GM12878 (cell line): ENCODE results near the gene STK32B. TPM values are rescaled to one million over a fixed set of nuclear protein-coding genes. Genes with fewer than 3 reads are reported as not detected.
"Not testable (repeated sequence)": the region's sequence is repeated elsewhere in the genome, so short reads cannot be mapped to it uniquely, and the experiment has no call there.

Source experiments
- ATAC-seq: fragments of 200-7000 bp; cut with Tn5 transposase; 3 replicates; pipeline ENCODE4 v1.9.1; 2020; ENCODE audit warnings: mild to moderate bottlenecking, moderate library complexity
- BruUV-seq: library from RNA; stranded (reverse); fragments of 400-500 nt; replicated peaks from 2 replicates; lab custom pipeline; 2021; lab: Mats Ljungman, UMichigan
- CTCF ChIA-PET: fragments of 300-600 bp; sonication (Branson Sonifier 250); formaldehyde crosslinking; extraction: SDS; loops from one replicate; lab custom pipeline; 2021; ENCODE audit warnings: inconsistent platforms; lab: Yijun Ruan, JAX
- POLR2A ChIA-PET: fragments of 350-600 bp; formaldehyde crosslinking; extraction: SDS; loops from one replicate; lab custom pipeline; 2021; ENCODE audit warnings: inconsistent platforms; lab: Charles Lee
- RAD21 ChIA-PET: fragments of 300-600 bp; sonication (Branson Sonifier 250); formaldehyde crosslinking; loops from one replicate; lab custom pipeline; 2023; ENCODE audit warnings: antibody characterized with exemption; ENCODE audit not compliant: unreplicated experiment; lab: Charles Lee
- SMC1A ChIA-PET: fragments of 300-600 bp; sonication (Branson Sonifier 250); formaldehyde crosslinking; loops from one replicate; lab custom pipeline; 2023; ENCODE audit not compliant: unreplicated experiment, uncharacterized antibody; lab: Charles Lee
- DNase-seq: peaks from one replicate; pipeline ENCODE4 v3.0.0-alpha.2; 2011; ENCODE audit warnings: low read depth, low spot score
- FAIRE-seq: peaks from 3 replicates; lab custom pipeline; 2011; peaks lifted over from hg19 to GRCh38; lab: Jason Lieb, UNC
- H2AFZ ChIP-seq: 2 replicates; pipeline ENCODE4 v1.6.0; 2011; ENCODE audit warnings: low read depth, low read length, control low read depth; ENCODE audit not compliant: control insufficient read depth
- H3K27ac ChIP-seq: 2 replicates; pipeline ENCODE4 v1.5.1; 2011; ENCODE audit warnings: control low read depth; ENCODE audit not compliant: control insufficient read depth, insufficient read depth
- H3K27me3 ChIP-seq, 2 experiments: replicated peaks in 1 of 2; 2 replicates each; pipeline versions ENCODE4 v1.6.0 to v1.6.1; 2011; ENCODE audit warnings: low read length in 1 of 2; ENCODE audit not compliant: control insufficient read depth in 2 of 2, insufficient read depth in 2 of 2
- H3K36me3 ChIP-seq, 2 experiments: 2 replicates each; pipeline ENCODE4 v1.5.1; 2011; ENCODE audit warnings: low read length in 1 of 2; ENCODE audit not compliant: control insufficient read depth in 2 of 2, insufficient read depth in 2 of 2
- H3K4me1 ChIP-seq: 2 replicates; pipeline ENCODE4 v1.6.1; 2011; ENCODE audit warnings: mild to moderate bottlenecking, low read length, moderate library complexity, mixed read lengths; ENCODE audit not compliant: control insufficient read depth, insufficient read depth
- H3K4me2 ChIP-seq: 2 replicates; pipeline ENCODE4 v1.6.0; 2011; ENCODE audit warnings: control low read depth; ENCODE audit not compliant: control insufficient read depth, insufficient read depth
- H3K4me3 ChIP-seq: fragments of 200-600 bp; sonication (generic); 2 replicates; pipeline ENCODE4 v1.5.1; 2016
- H3K79me2 ChIP-seq: 2 replicates; pipeline ENCODE4 v1.6.0; 2011; ENCODE audit warnings: low read length; ENCODE audit not compliant: control insufficient read depth, insufficient read depth
- H3K9ac ChIP-seq: 2 replicates; pipeline ENCODE4 v1.8.0; 2011; ENCODE audit warnings: low read length, control low read depth, mixed read lengths; ENCODE audit not compliant: control insufficient read depth, insufficient read depth
- H3K9me3 ChIP-seq: replicated peaks from 3 replicates; pipeline ENCODE4 v1.5.1; 2011; ENCODE audit warnings: mild to moderate bottlenecking, low read length; ENCODE audit not compliant: control insufficient read depth, insufficient read depth
- H4K20me1 ChIP-seq: 2 replicates; pipeline ENCODE4 v1.6.0; 2011; ENCODE audit not compliant: control insufficient read depth, insufficient read depth
- BMI1 ChIP-seq: fragments of 450-650 bp; IDR thresholded peaks from 2 replicates; pipeline ENCODE4 v1.6.1; 2016; ENCODE audit warnings: mild to moderate bottlenecking, moderate library complexity, borderline replicate concordance
- DPF2 ChIP-seq: fragments of 450-650 bp; IDR thresholded peaks from 2 replicates; pipeline ENCODE4 v1.6.1; 2017; ENCODE audit warnings: mild to moderate bottlenecking
- EP300 ChIP-seq, 2 experiments: fragments of 150-350 bp in 1 of 2; IDR thresholded peaks; 2 replicates each; pipeline ENCODE4 v1.6.1; 2011 to 2012; ENCODE audit warnings: low read depth in 2 of 2, low read length in 2 of 2, borderline replicate concordance in 1 of 2, improper control_type of control experiment in 1 of 2, inconsistent platforms in 1 of 2; ENCODE audit not compliant: control insufficient read depth in 1 of 2
- PBX3 ChIP-seq: IDR thresholded peaks from 2 replicates; pipeline ENCODE4 v1.6.1; 2011; ENCODE audit warnings: mild to moderate bottlenecking, low read depth, low read length, moderate library complexity; ENCODE audit not compliant: insufficient replicate concordance
- RUNX3 ChIP-seq: IDR thresholded peaks from 2 replicates; pipeline ENCODE4 v1.6.1; 2012; ENCODE audit warnings: low read length, inconsistent platforms
- SRF ChIP-seq, 2 experiments: IDR thresholded peaks; 2 replicates each; pipeline ENCODE4 v1.6.1; 2011; ENCODE audit warnings: low read depth in 2 of 2, low read length in 2 of 2, mild to moderate bottlenecking in 1 of 2, moderate library complexity in 1 of 2
- WGBS: methylation state at CpG from one replicate; pipeline ENCODE4 v1.1.6; 2016; ENCODE audit warnings: low lambda C conversion rate; ENCODE audit not compliant: insufficient replicate concordance, insufficient coverage; ENCODE audit errors: missing lambda C conversion rate; 5-methylcytosine and 5-hydroxymethylcytosine counted together
- in situ Hi-C: fragments of 300-500 bp; cut with MboI; formaldehyde crosslinking; loops from 9 replicates; pipeline ENCODE4 v1.14.3; 2018; ENCODE audit warnings: mixed read lengths
- intact Hi-C: fragments of 100-400 bp; cut with micrococcal nuclease; formaldehyde crosslinking; loops from one replicate; pipeline ENCODE4 v1.14.2; 2022; ENCODE audit not compliant: unreplicated experiment
- polyA plus RNA-seq, 11 experiments: library from polyadenylated mRNA; depleted of rRNA in 4 of 11; unstranded in 6 of 11; stranded (reverse) in 5 of 11; fragments of >200 nt; fragmentation: Nextera tagmentation in 4 of 11; fragmentation: Illumina TruSeq in 1 of 11; extraction: Ambion mirVana in 4 of 11; extraction: Trizol in 1 of 11; gene quantifications; 1 replicate in 1 of 11; 2 replicates in 10 of 11; pipeline versions ENCODE4 v1.2.1 to v1.2.3, GENCODE V29; 2011 to 2016; ENCODE audit warnings: inconsistent platforms in 2 of 11, missing spikeins in 2 of 11, low read depth in 1 of 11
- total RNA-seq, 4 experiments: library from RNA; depleted of rRNA in 3 of 4; stranded (reverse); fragments of >200 nt in 3 of 4; fragmentation: Illumina TruSeq in 1 of 4; extraction: Trizol in 1 of 4; gene quantifications; 2 replicates each; pipeline versions ENCODE4 v1.2.1 to v1.2.3, GENCODE V29; 2013 to 2021
- TF ChIP-seq, protein P1 (sequence below), 3 experiments: IDR thresholded peaks in 2 of 3; conservative IDR thresholded peaks in 1 of 3; 2 replicates each; pipeline ENCODE4 v1.5.1; 2011; ENCODE audit warnings: low read depth in 3 of 3, low read length in 3 of 3, mild to moderate bottlenecking in 3 of 3, control low read depth in 2 of 3, moderate library complexity in 2 of 3, inconsistent platforms in 1 of 3, mixed read lengths in 1 of 3; ENCODE audit not compliant: control insufficient read depth in 2 of 3, insufficient read depth in 1 of 3; ENCODE audit errors: extremely low read depth in 1 of 3
- TF ChIP-seq, protein P2 (sequence below): IDR thresholded peaks from 2 replicates; pipeline ENCODE4 v1.6.1; 2012; ENCODE audit warnings: low read depth, low read length, improper control_type of control experiment

The STK32B gene
- total and polyA plus RNA-seq, 10 of the 15 experiments (the other 5 are each of a cell fraction or from before 2014, with no cell fraction given), result 0.04 to 0.12 (median 0.08) TPM; not detected in 7

DNA sequence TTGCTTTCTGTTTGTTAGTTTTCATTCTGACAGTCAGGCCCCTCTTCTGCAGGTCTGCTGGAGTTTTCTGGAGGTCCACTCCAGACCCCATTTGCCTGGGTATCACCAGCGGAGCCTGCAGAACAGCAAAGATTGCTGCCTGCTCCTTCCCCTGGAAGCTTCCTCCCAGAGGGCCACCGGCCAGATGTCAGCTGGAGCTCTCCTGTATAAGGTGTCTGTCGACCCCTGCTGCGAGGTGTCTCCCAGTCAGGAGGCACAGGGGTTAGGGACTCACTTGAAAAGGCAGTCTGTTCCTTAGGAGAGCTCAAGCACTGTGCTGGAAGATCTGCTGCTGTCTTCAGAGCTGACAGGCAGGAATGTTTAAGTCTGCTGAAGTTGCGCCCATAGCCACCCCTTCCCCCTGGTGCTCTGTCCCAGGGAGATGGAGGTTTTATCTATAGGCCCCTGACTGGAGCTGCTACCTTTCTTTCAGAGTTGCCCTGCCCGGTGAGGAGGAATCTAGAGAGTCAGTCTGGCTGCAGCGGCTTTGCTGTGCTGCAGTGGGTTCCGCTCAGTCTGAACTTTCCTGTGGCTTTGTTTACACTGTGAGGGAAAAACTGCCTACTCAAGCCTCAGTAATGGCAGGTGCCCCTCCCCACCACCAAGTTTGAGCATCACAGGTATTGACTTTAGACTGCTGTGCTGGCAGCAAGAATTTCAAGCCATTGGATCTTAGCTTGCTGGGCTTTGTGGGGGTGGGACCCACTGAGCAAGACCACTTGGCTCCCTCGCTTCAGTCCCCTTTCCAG lies 246.9 kb downstream of the STK32B start:
- H3K4me1 ChIP-seq, H3K9ac ChIP-seq, ATAC-seq, H3K9me3 ChIP-seq, DNase-seq, H3K4me2 ChIP-seq, H3K4me3 ChIP-seq, RAD21 ChIA-PET, BruUV-seq, H3K27ac ChIP-seq, H3K79me2 ChIP-seq, H3K27me3 ChIP-seq, POLR2A ChIA-PET, H3K36me3 ChIP-seq, FAIRE-seq, H2AFZ ChIP-seq, in situ Hi-C loops, H4K20me1 ChIP-seq, intact Hi-C loops, CTCF ChIA-PET: not testable (repeated sequence)
- 31% methylated on average over 9 of the region's 9 CpGs for WGBS
- SMC1A ChIA-PET, result interaction anchor here (0.6 kb wide), 1 partner anchor 255 kb away, joined by 4 read pairs; no protein-coding TSS in a partner anchor

- Histone ChIP-seq H3K4me1 (no peaks in the 10 kb centered on the region), H3K27ac (no peak overlapping the region), H3K9me3 (no peaks in the 10 kb centered on the region), H3K27me3 (no peaks in the 10 kb centered on the region), H2AFZ (no peak overlapping the region), H4K20me1 (no peaks in the 10 kb centered on the region), H3K9ac (no peak overlapping the region), H3K79me2 (no peaks in the 10 kb centered on the region), H3K4me2 (no peak overlapping the region), H3K36me3 (no peaks in the 10 kb centered on the region), H3K4me3 (no peak overlapping the region)
- RAD21 ChIA-PET, result no interaction called here
- no TSS peak for BruUV-seq
- POLR2A ChIA-PET, result no interaction called here
- ATAC-seq (no peak), DNase-seq (no peak), FAIRE-seq (no peak)
- CTCF ChIA-PET, result no interaction called here
- intact Hi-C loops, result no loop called here
- SMC1A ChIA-PET, result no interaction called here
- in situ Hi-C loops, result no loop called here
- no peak for TF ChIP-seq BMI1
- no peak for TF ChIP-seq PBX3
- TF ChIP-seq, protein P1, sequence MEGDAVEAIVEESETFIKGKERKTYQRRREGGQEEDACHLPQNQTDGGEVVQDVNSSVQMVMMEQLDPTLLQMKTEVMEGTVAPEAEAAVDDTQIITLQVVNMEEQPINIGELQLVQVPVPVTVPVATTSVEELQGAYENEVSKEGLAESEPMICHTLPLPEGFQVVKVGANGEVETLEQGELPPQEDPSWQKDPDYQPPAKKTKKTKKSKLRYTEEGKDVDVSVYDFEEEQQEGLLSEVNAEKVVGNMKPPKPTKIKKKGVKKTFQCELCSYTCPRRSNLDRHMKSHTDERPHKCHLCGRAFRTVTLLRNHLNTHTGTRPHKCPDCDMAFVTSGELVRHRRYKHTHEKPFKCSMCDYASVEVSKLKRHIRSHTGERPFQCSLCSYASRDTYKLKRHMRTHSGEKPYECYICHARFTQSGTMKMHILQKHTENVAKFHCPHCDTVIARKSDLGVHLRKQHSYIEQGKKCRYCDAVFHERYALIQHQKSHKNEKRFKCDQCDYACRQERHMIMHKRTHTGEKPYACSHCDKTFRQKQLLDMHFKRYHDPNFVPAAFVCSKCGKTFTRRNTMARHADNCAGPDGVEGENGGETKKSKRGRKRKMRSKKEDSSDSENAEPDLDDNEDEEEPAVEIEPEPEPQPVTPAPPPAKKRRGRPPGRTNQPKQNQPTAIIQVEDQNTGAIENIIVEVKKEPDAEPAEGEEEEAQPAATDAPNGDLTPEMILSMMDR (IDR thresholded peaks at IDR 0.05 in 2 of 3, conservative IDR thresholded peaks at IDR 0.05 in 1 of 3; ENCODE audit: control insufficient read depth in 2 of 3, extremely low read depth in 1 of 3, insufficient read depth in 1 of 3, low read depth in 3 of 3, low read length in 3 of 3), result no peak
- no peak for TF ChIP-seq DPF2
- TF ChIP-seq, protein P2, sequence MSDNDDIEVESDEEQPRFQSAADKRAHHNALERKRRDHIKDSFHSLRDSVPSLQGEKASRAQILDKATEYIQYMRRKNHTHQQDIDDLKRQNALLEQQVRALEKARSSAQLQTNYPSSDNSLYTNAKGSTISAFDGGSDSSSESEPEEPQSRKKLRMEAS, result no peak
- no peak for TF ChIP-seq SRF (IDR thresholded peaks at IDR 0.05; ENCODE audit: low read depth in 2 of 2, low read length in 2 of 2)
- no peak for TF ChIP-seq RUNX3
- TF ChIP-seq EP300 (IDR thresholded peaks at IDR 0.05; ENCODE audit: borderline replicate concordance in 1 of 2, control insufficient read depth in 1 of 2, low read depth in 2 of 2, low read length in 2 of 2), result no peak
Observed at GRCh38 chr4:5300283-5300682, 249.0 kb downstream of the STK32B start.
